PC-9 (cell line): ENCODE data around the gene CCK.

Experiments used
- CTCF ChIP-seq: fragments of 200-600 bp; sonication (generic); conservative IDR thresholded peaks from 2 replicates; pipeline ENCODE4 v1.6.1; 2017; ENCODE audit warnings: mixed run types, antibody characterized with exemption, mild to moderate bottlenecking, moderate library complexity
- EZH2 ChIP-seq: fragments of 200-600 bp; sonication (generic); IDR thresholded peaks from 2 replicates; pipeline ENCODE4 v1.8.0; 2017; ENCODE audit warnings: antibody characterized with exemption, low read depth

DNA sequence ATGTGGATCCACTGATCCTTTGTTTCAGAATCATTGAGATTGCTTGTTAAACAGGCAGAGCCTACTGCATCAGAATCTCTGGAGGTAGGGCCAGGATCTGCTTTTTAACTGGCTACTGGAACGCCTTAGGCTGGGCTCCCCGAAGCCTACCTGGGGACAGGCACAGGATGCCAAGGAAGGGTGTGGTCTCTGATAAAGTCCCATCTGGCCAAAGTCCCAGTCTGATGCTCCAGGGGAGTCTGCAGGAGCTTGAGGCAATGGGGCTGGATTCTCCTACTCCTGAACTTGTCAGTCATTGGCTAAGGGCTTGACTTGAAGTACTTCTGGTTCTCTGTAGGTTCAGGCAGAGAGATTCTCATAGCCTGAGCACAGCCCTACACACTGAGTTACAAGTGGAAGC, 22.4 kb upstream of the CCK start:
- TF ChIP-seq CTCF, result no peak
- no peak for TF ChIP-seq EZH2
